ENCODE data around the gene KCND3. TPM values are rescaled to one million over a fixed set of nuclear protein-coding genes. Genes with fewer than 3 reads are reported as not detected.

The KCND3 gene
- total and polyA plus RNA-seq, 2 of the 4 experiments (the other 2 are of a cell fraction), result under 0.01 to 0.03 TPM

DNA sequence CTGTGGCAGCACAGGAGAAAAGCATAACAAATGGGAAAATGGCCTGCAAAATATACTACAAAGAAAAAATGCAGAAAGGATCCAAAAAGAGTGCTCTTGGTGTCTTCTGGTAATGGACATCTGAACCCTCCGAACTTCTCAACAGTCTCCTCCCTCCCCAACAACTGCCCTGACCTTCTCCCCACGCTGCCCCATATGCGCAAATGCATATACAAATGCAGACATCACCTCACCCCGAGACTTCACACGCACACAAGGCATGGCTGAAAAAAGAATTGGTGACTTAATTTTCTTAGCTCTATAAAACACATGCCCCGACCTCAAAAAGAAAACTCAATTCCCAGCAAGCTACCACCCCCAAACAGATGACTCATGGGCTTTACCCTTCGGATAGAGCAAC, 8.4 kb downstream of the KCND3 start:
- no peak overlapping the region for H3K4me2 ChIP-seq (ENCODE audit: low read depth, low read length)
- no peak overlapping the region for H3K9ac ChIP-seq (ENCODE audit: low read depth, low read length)
- H2BK15ac ChIP-seq (ENCODE audit: low read depth, low read length), result no peak overlapping the region
- no peak overlapping the region for H4K91ac ChIP-seq (ENCODE audit: insufficient read depth, low read depth, low read length)
- WGBS, 2 experiments (ENCODE audit: extremely low coverage in 2 of 2, insufficient read length in 1 of 2), result 22% methylated on average over 3 of the region's 7 CpGs; no CpG with 5 or more reads in 1 of the 2 experiments
- H3K9me3 ChIP-seq (ENCODE audit: control insufficient read depth, insufficient read depth, low read length), result no peaks in the 10 kb centered on the region
- CTCF ChIA-PET, result no interaction called here
- no peak overlapping the region for H2BK20ac ChIP-seq (ENCODE audit: low read depth, low read length)
- intact Hi-C loops (cut with micrococcal nuclease), result no loop called here
- ATAC-seq (ENCODE audit: low read depth), result no peak
- dilution Hi-C loops (cut with HindIII; ENCODE audit: low sequenced_read_pairs, unreplicated experiment), result no loop called here
- H4K20me1 ChIP-seq (ENCODE audit: insufficient read depth, low read length), result no peaks in the 10 kb centered on the region
- H3K23ac ChIP-seq (ENCODE audit: low read depth, low read length), result no peak overlapping the region
- H3K36me3 ChIP-seq (ENCODE audit: control insufficient read depth, insufficient read depth, low read length), result no peaks in the 10 kb centered on the region
- H3K4me1 ChIP-seq (ENCODE audit: control insufficient read depth, insufficient read depth, low read length), result no peaks in the 10 kb centered on the region
- no peak overlapping the region for H2AK9ac ChIP-seq (replicated peaks; ENCODE audit: low read depth, low read length, poor library complexity)
- H2BK120ac ChIP-seq (ENCODE audit: low read depth, low read length), result no peak overlapping the region
- H3K9me1 ChIP-seq (ENCODE audit: insufficient read depth, low read length), result no peaks in the 10 kb centered on the region
- H4K5ac ChIP-seq (ENCODE audit: low read depth, low read length), result no peak overlapping the region
- no peak overlapping the region for H2AFZ ChIP-seq (replicated peaks; ENCODE audit: low read length, poor library complexity)
- in situ Hi-C loops (cut with MboI; ENCODE audit: low sequenced_read_pairs), result no loop called here
- H2BK5ac ChIP-seq (ENCODE audit: low read depth, low read length, poor library complexity, severe bottlenecking), result no peak overlapping the region
- H3K14ac ChIP-seq (replicated peaks; ENCODE audit: low read depth, low read length), result no peak overlapping the region
- H3K18ac ChIP-seq (ENCODE audit: low read depth, low read length), result no peak overlapping the region
- no peak overlapping the region for H3K56ac ChIP-seq (ENCODE audit: extremely low read depth, insufficient read depth, low read length)
- H2AK5ac ChIP-seq (ENCODE audit: low read depth, low read length), result no peak overlapping the region
- H3K79me1 ChIP-seq (ENCODE audit: low read depth in 1 of 2, low read length in 2 of 2), result no peaks in the 10 kb centered on the region
- no peak overlapping the region for H3K4me3 ChIP-seq (ENCODE audit: insufficient read depth, low read depth, low read length)
- BruUV-seq (replicated peaks), result no TSS peak
- peaks cover 4% of the 10 kb centered on the region for H3K27me3 ChIP-seq (ENCODE audit: control insufficient read depth, insufficient read depth, low read length)
- no peak overlapping the region for H3K27ac ChIP-seq (ENCODE audit: insufficient read depth, low read length)
- TF ChIP-seq RFX5 (IDR thresholded peaks at IDR 0.05; ENCODE audit: low read depth, low read length) (no peak), FOS (IDR thresholded peaks at IDR 0.05; ENCODE audit: low read depth, low read length) (no peak), RCOR1 (IDR thresholded peaks at IDR 0.05; ENCODE audit: insufficient replicate concordance, low read length) (no peak), NFE2L2 (IDR thresholded peaks at IDR 0.05; ENCODE audit: low read depth, low read length) (no peak), CEBPB (IDR thresholded peaks at IDR 0.05; ENCODE audit: low read depth, low read length) (no peak), SMC3 (IDR thresholded peaks at IDR 0.05; ENCODE audit: low read depth, low read length) (no peak), MAZ (IDR thresholded peaks at IDR 0.05; ENCODE audit: borderline replicate concordance, low read depth, low read length) (no peak), RAD21 (IDR thresholded peaks at IDR 0.05; ENCODE audit: low read length) (no peak), POLR2A (IDR thresholded peaks at IDR 0.05; ENCODE audit: low read depth, low read length) (no peak), MAFK (IDR thresholded peaks at IDR 0.05; ENCODE audit: low read depth, low read length) (no peak), CHD1 (IDR thresholded peaks at IDR 0.05; ENCODE audit: low read depth, low read length) (no peak), MXI1 (IDR thresholded peaks at IDR 0.05; ENCODE audit: borderline replicate concordance, low read depth, low read length) (no peak), BHLHE40 (IDR thresholded peaks at IDR 0.05; ENCODE audit: low read depth, low read length) (no peak)
- TF ChIP-seq, protein P1, sequence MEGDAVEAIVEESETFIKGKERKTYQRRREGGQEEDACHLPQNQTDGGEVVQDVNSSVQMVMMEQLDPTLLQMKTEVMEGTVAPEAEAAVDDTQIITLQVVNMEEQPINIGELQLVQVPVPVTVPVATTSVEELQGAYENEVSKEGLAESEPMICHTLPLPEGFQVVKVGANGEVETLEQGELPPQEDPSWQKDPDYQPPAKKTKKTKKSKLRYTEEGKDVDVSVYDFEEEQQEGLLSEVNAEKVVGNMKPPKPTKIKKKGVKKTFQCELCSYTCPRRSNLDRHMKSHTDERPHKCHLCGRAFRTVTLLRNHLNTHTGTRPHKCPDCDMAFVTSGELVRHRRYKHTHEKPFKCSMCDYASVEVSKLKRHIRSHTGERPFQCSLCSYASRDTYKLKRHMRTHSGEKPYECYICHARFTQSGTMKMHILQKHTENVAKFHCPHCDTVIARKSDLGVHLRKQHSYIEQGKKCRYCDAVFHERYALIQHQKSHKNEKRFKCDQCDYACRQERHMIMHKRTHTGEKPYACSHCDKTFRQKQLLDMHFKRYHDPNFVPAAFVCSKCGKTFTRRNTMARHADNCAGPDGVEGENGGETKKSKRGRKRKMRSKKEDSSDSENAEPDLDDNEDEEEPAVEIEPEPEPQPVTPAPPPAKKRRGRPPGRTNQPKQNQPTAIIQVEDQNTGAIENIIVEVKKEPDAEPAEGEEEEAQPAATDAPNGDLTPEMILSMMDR (conservative IDR thresholded peaks at IDR 0.05; ENCODE audit: low read depth, low read length), result no peak
- TF ChIP-seq, protein P2, sequence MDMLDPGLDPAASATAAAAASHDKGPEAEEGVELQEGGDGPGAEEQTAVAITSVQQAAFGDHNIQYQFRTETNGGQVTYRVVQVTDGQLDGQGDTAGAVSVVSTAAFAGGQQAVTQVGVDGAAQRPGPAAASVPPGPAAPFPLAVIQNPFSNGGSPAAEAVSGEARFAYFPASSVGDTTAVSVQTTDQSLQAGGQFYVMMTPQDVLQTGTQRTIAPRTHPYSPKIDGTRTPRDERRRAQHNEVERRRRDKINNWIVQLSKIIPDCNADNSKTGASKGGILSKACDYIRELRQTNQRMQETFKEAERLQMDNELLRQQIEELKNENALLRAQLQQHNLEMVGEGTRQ (IDR thresholded peaks at IDR 0.05; ENCODE audit: low read depth, low read length), result no peak
- TF ChIP-seq, protein P3, sequence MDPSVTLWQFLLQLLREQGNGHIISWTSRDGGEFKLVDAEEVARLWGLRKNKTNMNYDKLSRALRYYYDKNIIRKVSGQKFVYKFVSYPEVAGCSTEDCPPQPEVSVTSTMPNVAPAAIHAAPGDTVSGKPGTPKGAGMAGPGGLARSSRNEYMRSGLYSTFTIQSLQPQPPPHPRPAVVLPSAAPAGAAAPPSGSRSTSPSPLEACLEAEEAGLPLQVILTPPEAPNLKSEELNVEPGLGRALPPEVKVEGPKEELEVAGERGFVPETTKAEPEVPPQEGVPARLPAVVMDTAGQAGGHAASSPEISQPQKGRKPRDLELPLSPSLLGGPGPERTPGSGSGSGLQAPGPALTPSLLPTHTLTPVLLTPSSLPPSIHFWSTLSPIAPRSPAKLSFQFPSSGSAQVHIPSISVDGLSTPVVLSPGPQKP (IDR thresholded peaks at IDR 0.05; ENCODE audit: borderline replicate concordance, low read depth, low read length), result no peak
- H4K8ac ChIP-seq (ENCODE audit: low read depth in 2 of 2, low read length in 2 of 2), result no peak overlapping the region
- POLR2A ChIA-PET (ENCODE audit: unreplicated experiment), result no interaction called here
- DNase-seq, result no peak
- H3K4ac ChIP-seq (ENCODE audit: low read depth, low read length), result no peak overlapping the region

Measured in IMR-90 (cell line).